ENCODE data around the gene LRRC9.

The LRRC9 gene

GRCh38 chr14:60101786-60102185 lies 181.8 kb downstream of the LRRC9 start:
- Histone ChIP-seq H3K27me3 (no peaks in the 10 kb centered on the region), H3K9me3 (no peaks in the 10 kb centered on the region), H3K36me3 (no peaks in the 10 kb centered on the region), H3K4me3 (no peak overlapping the region), H3K27ac (no peak overlapping the region), H3K4me1 (peaks cover 0 to 34% (median 6%) of the 10 kb centered on the region in 4 donors)
- intact Hi-C loops (cut with DNase I; ENCODE audit: low total_unique reads) = no loop called here
- no peak for DNase-seq
- no peak for TF ChIP-seq CTCF (IDR thresholded peaks at IDR 0.05)

- Histone ChIP-seq H3K36me3 (no peaks in the 10 kb centered on the region), H3K9me3 (no peaks in the 10 kb centered on the region), H3K4me3 (no peak overlapping the region), H3K4me1 (peaks cover 0 to 40% (median 6%) of the 10 kb centered on the region in 4 donors), H3K27ac (no peak overlapping the region), H3K27me3 (no peaks in the 10 kb centered on the region)
- intact Hi-C loops (cut with DNase I; ENCODE audit: low total_unique reads) = no loop called here
- no peak for TF ChIP-seq CTCF (IDR thresholded peaks at IDR 0.05)
- no peak for DNase-seq
These were observed 182.4 kb downstream of the LRRC9 start for GRCh38 chr14:60102389-60102788.

GRCh38 chr14:60106339-60106738 lies 186.4 kb downstream of the LRRC9 start:
- TF ChIP-seq CTCF (IDR thresholded peaks at IDR 0.05) = no peak
- peaks cover 0 to 38% (median 6%) of the 10 kb centered on the region in 4 donors for H3K4me1 ChIP-seq
- no peaks in the 10 kb centered on the region for H3K9me3 ChIP-seq
- intact Hi-C loops (cut with DNase I; ENCODE audit: low total_unique reads) = no loop called here
- DNase-seq = peak in 1 of 2 donors; percentile 41
- H3K27ac ChIP-seq = peak overlapping the region in 1 of 2 donors; percentile 18
- no peaks in the 10 kb centered on the region for H3K27me3 ChIP-seq
- no peak overlapping the region for H3K4me3 ChIP-seq
- peaks cover 0 to 19% (median 11%) of the 10 kb centered on the region in 3 donors for H3K36me3 ChIP-seq

GRCh38 chr14:60107477-60107876 lies 187.5 kb downstream of the LRRC9 start:
- Histone ChIP-seq H3K27me3 (no peaks in the 10 kb centered on the region), H3K4me1 (peaks cover 0 to 28% (median 4%) of the 10 kb centered on the region in 4 donors), H3K27ac (peak overlapping the region in 1 of 2 donors; percentile 18), H3K36me3 (peaks cover 0 to 19% (median 11%) of the 10 kb centered on the region in 3 donors), H3K4me3 (no peak overlapping the region), H3K9me3 (no peaks in the 10 kb centered on the region)
- intact Hi-C loops (cut with DNase I; ENCODE audit: low total_unique reads) = no loop called here
- no peak for DNase-seq
- TF ChIP-seq CTCF (IDR thresholded peaks at IDR 0.05) = no peak

GRCh38 chr14:60111732-60112131 lies 191.8 kb downstream of the LRRC9 start:
- H3K4me3 ChIP-seq = no peak overlapping the region
- intact Hi-C loops (cut with DNase I; ENCODE audit: low total_unique reads) = no loop called here
- no peak for TF ChIP-seq CTCF (IDR thresholded peaks at IDR 0.05)
- no peaks in the 10 kb centered on the region for H3K9me3 ChIP-seq
- no peak overlapping the region for H3K27ac ChIP-seq
- H3K36me3 ChIP-seq = peaks cover 9 to 29% (median 25%) of the 10 kb centered on the region in 3 donors
- peaks cover 0 to 12% (median 0%) of the 10 kb centered on the region in 4 donors for H3K4me1 ChIP-seq
- DNase-seq = no peak
- no peaks in the 10 kb centered on the region for H3K27me3 ChIP-seq

Measured in tibial artery (tissue), 4 donors.